ENCODE results near the gene GBP4.

The GBP4 gene

GRCh38 chr1:89167590-89168230, 31.0 kb downstream of the GBP4 start:
- Histone ChIP-seq H3K14ac (ENCODE audit: low read length) (no peak overlapping the region), H2BK12ac (ENCODE audit: low read length) (no peak overlapping the region), H3K79me1 (ENCODE audit: low read depth, low read length) (no peaks in the 10 kb centered on the region), H3K9ac (ENCODE audit: low read depth, low read length, poor library complexity) (no peak overlapping the region), H4K8ac (ENCODE audit: low read depth, low read length) (no peak overlapping the region), H2BK5ac (ENCODE audit: low read length) (no peak overlapping the region), H3K18ac (ENCODE audit: low read length) (no peak overlapping the region), H3K4me1 (ENCODE audit: control insufficient read depth in 2 of 2, insufficient read depth in 1 of 2, low read depth in 1 of 2, low read length in 2 of 2) (no peaks in the 10 kb centered on the region), H3K27me3 (ENCODE audit: control insufficient read depth in 3 of 3, insufficient read depth in 3 of 3, low read depth in 1 of 3, low read length in 3 of 3) (no peaks in the 10 kb centered on the region), H3K4me3 (ENCODE audit: low read length in 2 of 2) (no peak overlapping the region), H3K27ac (replicated peaks; ENCODE audit: low read length) (no peak overlapping the region), H4K91ac (ENCODE audit: low read depth, low read length, poor library complexity) (no peak overlapping the region), H3K4ac (ENCODE audit: low read length) (no peak overlapping the region), H2BK15ac (ENCODE audit: low read length) (no peak overlapping the region), H2AK5ac (ENCODE audit: low read depth, low read length) (no peak overlapping the region), H3K9me3 (replicated peaks in 1 of 2; ENCODE audit: control insufficient read depth in 2 of 2, insufficient read depth in 1 of 2, low read depth in 1 of 2, low read length in 2 of 2) (no peaks in the 10 kb centered on the region), H2AFZ (ENCODE audit: low read length) (no peak overlapping the region), H3K23ac (ENCODE audit: low read depth, low read length, poor library complexity) (no peak overlapping the region), H2BK120ac (ENCODE audit: low read depth, low read length) (no peak overlapping the region), H3K36me3 (replicated peaks in 1 of 2; ENCODE audit: control insufficient read depth in 2 of 2, insufficient read depth in 2 of 2, low read length in 2 of 2) (no peaks in the 10 kb centered on the region), H3K4me2 (ENCODE audit: insufficient read depth, low read length, poor library complexity, severe bottlenecking) (no peak overlapping the region)
- no CpG with 5 or more reads among the region's 2 CpGs for WGBS, 2 donors (ENCODE audit: extremely low coverage in 2 of 2, insufficient read length in 2 of 2, insufficient replicate concordance in 1 of 2)
- no peak for DNase-seq (ENCODE audit: low spot score)

GRCh38 chr1:89166705-89167104, 32.0 kb downstream of the GBP4 start:
- Histone ChIP-seq H2BK120ac (ENCODE audit: low read depth, low read length) (no peak overlapping the region), H4K8ac (ENCODE audit: low read depth, low read length) (no peak overlapping the region), H3K27ac (replicated peaks; ENCODE audit: low read length) (no peak overlapping the region), H3K4me2 (ENCODE audit: insufficient read depth, low read length, poor library complexity, severe bottlenecking) (no peak overlapping the region), H2BK5ac (ENCODE audit: low read length) (no peak overlapping the region), H3K9ac (ENCODE audit: low read depth, low read length, poor library complexity) (no peak overlapping the region), H2BK12ac (ENCODE audit: low read length) (no peak overlapping the region), H2BK15ac (ENCODE audit: low read length) (no peak overlapping the region), H3K4me3 (ENCODE audit: low read length in 2 of 2) (no peak overlapping the region), H3K14ac (ENCODE audit: low read length) (no peak overlapping the region), H2AFZ (ENCODE audit: low read length) (no peak overlapping the region), H3K4ac (ENCODE audit: low read length) (no peak overlapping the region), H3K4me1 (ENCODE audit: control insufficient read depth in 2 of 2, insufficient read depth in 1 of 2, low read depth in 1 of 2, low read length in 2 of 2) (no peaks in the 10 kb centered on the region), H3K9me3 (replicated peaks in 1 of 2; ENCODE audit: control insufficient read depth in 2 of 2, insufficient read depth in 1 of 2, low read depth in 1 of 2, low read length in 2 of 2) (no peaks in the 10 kb centered on the region), H3K18ac (ENCODE audit: low read length) (no peak overlapping the region), H3K79me1 (ENCODE audit: low read depth, low read length) (no peaks in the 10 kb centered on the region), H2AK5ac (ENCODE audit: low read depth, low read length) (no peak overlapping the region), H4K91ac (ENCODE audit: low read depth, low read length, poor library complexity) (no peak overlapping the region), H3K23ac (ENCODE audit: low read depth, low read length, poor library complexity) (no peak overlapping the region), H3K27me3 (ENCODE audit: control insufficient read depth in 3 of 3, insufficient read depth in 3 of 3, low read depth in 1 of 3, low read length in 3 of 3) (no peaks in the 10 kb centered on the region), H3K36me3 (replicated peaks in 1 of 2; ENCODE audit: control insufficient read depth in 2 of 2, insufficient read depth in 2 of 2, low read length in 2 of 2) (no peaks in the 10 kb centered on the region)
- WGBS, 2 donors (ENCODE audit: extremely low coverage in 2 of 2, insufficient read length in 2 of 2, insufficient replicate concordance in 1 of 2): no CpG with 5 or more reads among the region's 1 CpG
- DNase-seq (ENCODE audit: low spot score): no peak

GRCh38 chr1:89165811-89166210, 32.9 kb downstream of the GBP4 start:
- no peak overlapping the region for H3K4me2 ChIP-seq (ENCODE audit: insufficient read depth, low read length, poor library complexity, severe bottlenecking)
- no peak overlapping the region for H2BK12ac ChIP-seq (ENCODE audit: low read length)
- H3K79me1 ChIP-seq (ENCODE audit: low read depth, low read length): no peaks in the 10 kb centered on the region
- no peak overlapping the region for H3K23ac ChIP-seq (ENCODE audit: low read depth, low read length, poor library complexity)
- H3K27ac ChIP-seq (replicated peaks; ENCODE audit: low read length): no peak overlapping the region
- no peak overlapping the region for H3K14ac ChIP-seq (ENCODE audit: low read length)
- no peak overlapping the region for H2BK15ac ChIP-seq (ENCODE audit: low read length)
- WGBS, 2 donors (ENCODE audit: extremely low coverage in 2 of 2, insufficient read length in 2 of 2, insufficient replicate concordance in 1 of 2): no CpG with 5 or more reads among the region's 5 CpGs
- H3K18ac ChIP-seq (ENCODE audit: low read length): no peak overlapping the region
- H2BK5ac ChIP-seq (ENCODE audit: low read length): no peak overlapping the region
- no peaks in the 10 kb centered on the region for H3K9me3 ChIP-seq (replicated peaks in 1 of 2; ENCODE audit: control insufficient read depth in 2 of 2, insufficient read depth in 1 of 2, low read depth in 1 of 2, low read length in 2 of 2)
- H2AK5ac ChIP-seq (ENCODE audit: low read depth, low read length): no peak overlapping the region
- H2AFZ ChIP-seq (ENCODE audit: low read length): no peak overlapping the region
- H3K36me3 ChIP-seq (replicated peaks in 1 of 2; ENCODE audit: control insufficient read depth in 2 of 2, insufficient read depth in 2 of 2, low read length in 2 of 2): no peaks in the 10 kb centered on the region
- no peak overlapping the region for H2BK120ac ChIP-seq (ENCODE audit: low read depth, low read length)
- no peak for DNase-seq (ENCODE audit: low spot score)
- no peak overlapping the region for H3K4ac ChIP-seq (ENCODE audit: low read length)
- H3K4me3 ChIP-seq (ENCODE audit: low read length in 2 of 2): no peak overlapping the region
- H4K91ac ChIP-seq (ENCODE audit: low read depth, low read length, poor library complexity): no peak overlapping the region
- H3K9ac ChIP-seq (ENCODE audit: low read depth, low read length, poor library complexity): no peak overlapping the region
- no peak overlapping the region for H4K8ac ChIP-seq (ENCODE audit: low read depth, low read length)
- no peaks in the 10 kb centered on the region for H3K27me3 ChIP-seq (ENCODE audit: control insufficient read depth in 3 of 3, insufficient read depth in 3 of 3, low read depth in 1 of 3, low read length in 3 of 3)
- H3K4me1 ChIP-seq (ENCODE audit: control insufficient read depth in 2 of 2, insufficient read depth in 1 of 2, low read depth in 1 of 2, low read length in 2 of 2): no peaks in the 10 kb centered on the region

GRCh38 chr1:89151047-89151446, 47.7 kb downstream of the GBP4 start:
- Histone ChIP-seq H3K4me1 (ENCODE audit: control insufficient read depth in 2 of 2, insufficient read depth in 1 of 2, low read depth in 1 of 2, low read length in 2 of 2) (no peaks in the 10 kb centered on the region), H2BK120ac (ENCODE audit: low read depth, low read length) (no peak overlapping the region), H3K9me3 (replicated peaks in 1 of 2; ENCODE audit: control insufficient read depth in 2 of 2, insufficient read depth in 1 of 2, low read depth in 1 of 2, low read length in 2 of 2) (no peaks in the 10 kb centered on the region), H3K79me1 (ENCODE audit: low read depth, low read length) (no peaks in the 10 kb centered on the region), H2BK15ac (ENCODE audit: low read length) (no peak overlapping the region), H3K4me2 (ENCODE audit: insufficient read depth, low read length, poor library complexity, severe bottlenecking) (no peak overlapping the region), H3K4ac (ENCODE audit: low read length) (no peak overlapping the region), H4K8ac (ENCODE audit: low read depth, low read length) (no peak overlapping the region), H3K14ac (ENCODE audit: low read length) (no peak overlapping the region), H2BK5ac (ENCODE audit: low read length) (no peak overlapping the region), H2BK12ac (ENCODE audit: low read length) (no peak overlapping the region), H3K36me3 (replicated peaks in 1 of 2; ENCODE audit: control insufficient read depth in 2 of 2, insufficient read depth in 2 of 2, low read length in 2 of 2) (no peaks in the 10 kb centered on the region), H3K18ac (ENCODE audit: low read length) (no peak overlapping the region), H3K27me3 (ENCODE audit: control insufficient read depth in 3 of 3, insufficient read depth in 3 of 3, low read depth in 1 of 3, low read length in 3 of 3) (no peaks in the 10 kb centered on the region), H3K9ac (ENCODE audit: low read depth, low read length, poor library complexity) (no peak overlapping the region), H2AFZ (ENCODE audit: low read length) (no peak overlapping the region), H4K91ac (ENCODE audit: low read depth, low read length, poor library complexity) (no peak overlapping the region), H3K27ac (replicated peaks; ENCODE audit: low read length) (no peak overlapping the region), H2AK5ac (ENCODE audit: low read depth, low read length) (no peak overlapping the region), H3K4me3 (ENCODE audit: low read length in 2 of 2) (no peak overlapping the region), H3K23ac (ENCODE audit: low read depth, low read length, poor library complexity) (no peak overlapping the region)
- no peak for DNase-seq (ENCODE audit: low spot score)
- no CpG with 5 or more reads among the region's 1 CpG for WGBS, 2 donors (ENCODE audit: extremely low coverage in 2 of 2, insufficient read length in 2 of 2, insufficient replicate concordance in 1 of 2)

All from neuronal stem cell (in vitro differentiated cells).